Stimulated activated CD4-positive, alpha-beta T cell treated with anti-CD3 and anti-CD28 coated beads, Interleukin-4, amount 100 ng/mL, for 24 hours (primary cell): ENCODE measurements around the gene VEZF1.
"Not testable (repeated sequence)": the region's sequence is repeated elsewhere in the genome, so short reads cannot be mapped to it uniquely, and the experiment has no call there.

Experiments used
- DNase-seq: peaks from one replicate; pipeline ENCODE4 v3.0.0-alpha.2; 2020

Gene VEZF1

GRCh38 chr17:57997085-57997809 lies 9.2 kb upstream of the VEZF1 start:
- DNase-seq, result no peak

- DNase-seq, result peak; percentile 73
These were observed 7.3 kb upstream of the VEZF1 start for GRCh38 chr17:57995076-57995956.

- DNase-seq, result no peak
These were observed 6.4 kb upstream of the VEZF1 start for GRCh38 chr17:57994436-57994835.

GRCh38 chr17:57993471-57994365 lies 5.7 kb upstream of the VEZF1 start:
- no peak for DNase-seq

- DNase-seq, result no peak
These were observed 3.5 kb upstream of the VEZF1 start for GRCh38 chr17:57991537-57991936.

GRCh38 chr17:57990037-57990436 lies 2.0 kb upstream of the VEZF1 start:
- DNase-seq, result no peak

GRCh38 chr17:57988301-57989250 lies 522 bp upstream of the VEZF1 start:
- peak; percentile 68 for DNase-seq

GRCh38 chr17:57986841-57987580 lies 1.0 kb downstream of the VEZF1 start:
- peak; percentile 49 for DNase-seq

GRCh38 chr17:57985675-57985974 lies 2.4 kb downstream of the VEZF1 start:
- no peak for DNase-seq

GRCh38 chr17:57984936-57985674 lies 2.9 kb downstream of the VEZF1 start:
- DNase-seq, result no peak

- no peak for DNase-seq
These were observed 3.7 kb downstream of the VEZF1 start for GRCh38 chr17:57984261-57984890.

GRCh38 chr17:57983446-57983845 lies 4.6 kb downstream of the VEZF1 start:
- no peak for DNase-seq

GRCh38 chr17:57982452-57983170 lies 5.4 kb downstream of the VEZF1 start:
- no peak for DNase-seq

GRCh38 chr17:57980522-57980921 lies 7.5 kb downstream of the VEZF1 start:
- no peak for DNase-seq

- DNase-seq, result no peak
These were observed 9.0 kb downstream of the VEZF1 start for GRCh38 chr17:57979076-57979475.

GRCh38 chr17:57976594-57976993 lies 11.5 kb downstream of the VEZF1 start:
- DNase-seq, result no peak

GRCh38 chr17:57975044-57975443 lies 13.0 kb downstream of the VEZF1 start:
- DNase-seq, result no peak

GRCh38 chr17:57974053-57974824 lies 13.8 kb downstream of the VEZF1 start:
- not testable (repeated sequence) for DNase-seq

- DNase-seq, result no peak
These were observed 15.9 kb downstream of the VEZF1 start for GRCh38 chr17:57972151-57972550.
